CD4-positive, alpha-beta T cell treated with Interferon alpha-2 for 1 hour (primary cell): ENCODE results near the gene NUCKS1.

Source experiments
- DNase-seq, 2 donors: peaks; one replicate each; pipeline ENCODE4 v3.0.0-alpha.2; 2020 to 2022

NUCKS1 gene

GRCh38 chr1:205666372-205667166, 83.4 kb downstream of the NUCKS1 start:
- DNase-seq, result no peak

- no peak for DNase-seq
Measured at GRCh38 chr1:205665201-205666045, 84.6 kb downstream of the NUCKS1 start.

- DNase-seq, result no peak
Measured at GRCh38 chr1:205664399-205665017, 85.5 kb downstream of the NUCKS1 start.

GRCh38 chr1:205663286-205663936, 86.6 kb downstream of the NUCKS1 start:
- no peak for DNase-seq
